ENCODE measurements around the gene PECR.

- TF ChIP-seq ZNF274 (IDR thresholded peaks at IDR 0.05; ENCODE audit: low read depth, low read length) = no peak
- TF ChIP-seq YY1 (IDR thresholded peaks at IDR 0.05; ENCODE audit: insufficient read depth, insufficient read length) = no peak
Observed at GRCh38 chr2:216017365-216017764, 64.2 kb downstream of the PECR start.
